GM12891 (cell line): ENCODE data around the gene HOXB3.
A peak's percentile ranks its signal among the peaks of the same experiment; 100 is the strongest.

Experiments used
- POLR2A ChIP-seq: IDR thresholded peaks from 2 replicates; pipeline ENCODE4 v1.6.1; 2011; ENCODE audit warnings: low read depth, low read length, control low read depth
- SPI1 ChIP-seq: IDR thresholded peaks from 2 replicates; pipeline ENCODE4 v1.6.1; 2011; ENCODE audit warnings: low read depth, low read length, control low read depth

DNA sequence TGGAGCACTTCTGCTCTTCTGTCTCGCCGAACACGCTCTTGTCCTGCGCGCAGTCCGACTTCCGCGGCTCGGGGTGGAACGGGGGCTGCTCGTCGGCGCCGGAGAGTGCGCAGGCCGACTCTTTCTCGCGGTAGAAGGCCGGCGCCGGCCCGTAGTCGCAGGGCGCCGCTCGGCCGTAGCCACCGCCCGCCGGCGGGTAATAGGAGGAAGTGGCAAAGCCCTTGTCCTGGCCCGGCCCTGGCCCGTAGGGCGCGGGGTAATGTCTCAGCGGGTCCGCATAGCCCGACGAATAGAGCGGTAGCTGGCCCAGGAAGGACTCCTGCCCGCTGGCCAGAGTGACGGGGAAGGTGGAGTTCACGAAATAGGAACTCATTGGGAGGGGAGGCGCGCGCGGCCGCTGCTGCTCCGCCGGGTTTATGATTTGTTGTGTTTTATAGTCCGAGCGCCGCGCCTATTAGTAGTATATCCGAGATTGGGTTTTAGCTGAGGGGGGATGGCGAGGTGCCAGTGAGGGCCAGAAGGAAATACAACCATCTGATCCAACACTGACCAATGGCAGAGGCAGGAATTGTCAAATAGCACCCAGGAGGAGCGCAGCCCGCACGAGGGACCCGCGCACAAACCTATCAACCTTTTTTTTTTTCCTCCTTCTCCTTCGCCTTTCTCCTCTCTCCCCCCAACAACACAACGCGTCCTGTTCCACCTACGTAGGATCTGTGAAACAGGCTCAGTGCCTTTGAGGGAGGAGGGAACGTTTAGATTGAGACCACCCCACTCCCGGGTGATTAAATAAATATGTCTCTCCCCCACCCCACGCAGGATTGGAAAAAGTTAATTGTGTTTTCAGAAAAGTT is 8.0 kb upstream of the HOXB3 start:
- TF ChIP-seq SPI1 (peak; percentile 28; the same call in 1 of the 2 replicates), POLR2A (no peak)
